MCF 10A (cell line): ENCODE measurements around the gene AMHR2. TPM values are rescaled to one million over a fixed set of nuclear protein-coding genes. Genes with fewer than 3 reads are reported as not detected.

ENCODE experiments used
- BruUV-seq: library from RNA; stranded (reverse); fragments of 400-500 nt; replicated peaks from 2 replicates; lab custom pipeline; 2021; lab: Mats Ljungman, UMichigan
- CTCF ChIA-PET: fragments of 300-600 bp; sonication (Branson Sonifier 250); formaldehyde crosslinking; extraction: SDS; loops from one replicate; lab custom pipeline; 2021; ENCODE audit warnings: antibody characterized with exemption, inconsistent platforms; lab: Yijun Ruan, JAX
- POLR2A ChIA-PET: fragments of 300-600, 350-650 bp; sonication (Branson Sonifier 250); formaldehyde crosslinking; extraction: SDS; loops from one replicate; lab custom pipeline; 2020; ENCODE audit warnings: antibody characterized with exemption, inconsistent platforms; lab: Yijun Ruan, JAX
- DNase-seq: peaks from one replicate; pipeline ENCODE4 v3.0.0-alpha.2; 2018; ENCODE audit not compliant: unreplicated experiment
- H3K27ac Mint-ChIP-seq: one replicate; pipeline ENCODE4 v1.8.0; 2022; ENCODE audit warnings: mild to moderate bottlenecking, low read depth, mixed read lengths; ENCODE audit not compliant: unreplicated experiment
- H3K27me3 Mint-ChIP-seq: one replicate; pipeline ENCODE4 v1.8.0; 2022; ENCODE audit warnings: mixed read lengths; ENCODE audit not compliant: insufficient read depth, unreplicated experiment
- H3K36me3 Mint-ChIP-seq: one replicate; pipeline ENCODE4 v1.8.0; 2022; ENCODE audit warnings: mild to moderate bottlenecking, moderate library complexity, mixed read lengths; ENCODE audit not compliant: insufficient read depth, unreplicated experiment
- H3K4me1 Mint-ChIP-seq: one replicate; pipeline ENCODE4 v1.8.0; 2022; ENCODE audit warnings: mixed read lengths; ENCODE audit not compliant: insufficient read depth, unreplicated experiment
- H3K4me3 Mint-ChIP-seq: one replicate; pipeline ENCODE4 v1.8.0; 2022; ENCODE audit warnings: mild to moderate bottlenecking, moderate library complexity, mixed read lengths; ENCODE audit not compliant: unreplicated experiment
- H3K9me3 Mint-ChIP-seq: one replicate; pipeline ENCODE4 v1.8.0; 2022; ENCODE audit warnings: mixed read lengths; ENCODE audit not compliant: unreplicated experiment
- intact Hi-C: fragments of 100-400 bp; cut with micrococcal nuclease; formaldehyde crosslinking; loops from 2 replicates; pipeline ENCODE4 v1.14.1; 2022
- total RNA-seq: library from RNA; stranded (reverse); gene quantifications from 2 replicates; pipeline ENCODE4 v1.2.3, GENCODE V29; 2022
- TF ChIP-seq, protein P1 (sequence below): fragments of 200-600 bp; IDR thresholded peaks from one replicate; pipeline ENCODE4 v1.8.0; 2022; ENCODE audit warnings: antibody characterized with exemption, mild to moderate bottlenecking; ENCODE audit not compliant: unreplicated experiment

AMHR2 gene
- total RNA-seq, 1 experiment from 2014 or later: not detected

DNA sequence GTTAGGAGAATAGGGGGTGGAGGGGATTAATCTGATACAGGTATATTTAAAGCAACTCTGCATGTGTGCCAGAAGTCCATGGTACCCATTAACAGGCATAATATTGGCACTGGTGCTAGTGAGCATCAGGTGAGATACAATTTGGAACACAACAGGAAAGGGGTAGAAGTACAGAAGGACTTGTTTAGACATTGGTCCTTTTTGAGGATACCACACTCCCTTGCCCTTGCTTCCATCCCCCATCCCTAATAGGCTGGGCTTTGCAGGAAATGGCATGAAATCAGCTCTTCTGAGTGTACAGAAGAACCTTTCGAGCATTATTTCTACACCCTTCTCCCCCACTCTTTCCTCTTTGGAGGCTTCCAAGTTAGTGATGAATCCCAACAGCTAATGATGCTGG lies 44.6 kb downstream of the AMHR2 start:
- ChIA-PET CTCF (interaction anchor here (0.6 to 1.1 kb wide), 3 partner anchors 10 to 338 kb away, joined by 3 to 4 read pairs (median 4); partner anchors contain the start of gene AAAS), POLR2A (interaction anchor here (0.7 to 1.6 kb wide), 5 partner anchors 10 to 28 kb away, joined by 3 to 7 read pairs (median 4); no protein-coding TSS in a partner anchor)
- TF ChIP-seq, protein P1, sequence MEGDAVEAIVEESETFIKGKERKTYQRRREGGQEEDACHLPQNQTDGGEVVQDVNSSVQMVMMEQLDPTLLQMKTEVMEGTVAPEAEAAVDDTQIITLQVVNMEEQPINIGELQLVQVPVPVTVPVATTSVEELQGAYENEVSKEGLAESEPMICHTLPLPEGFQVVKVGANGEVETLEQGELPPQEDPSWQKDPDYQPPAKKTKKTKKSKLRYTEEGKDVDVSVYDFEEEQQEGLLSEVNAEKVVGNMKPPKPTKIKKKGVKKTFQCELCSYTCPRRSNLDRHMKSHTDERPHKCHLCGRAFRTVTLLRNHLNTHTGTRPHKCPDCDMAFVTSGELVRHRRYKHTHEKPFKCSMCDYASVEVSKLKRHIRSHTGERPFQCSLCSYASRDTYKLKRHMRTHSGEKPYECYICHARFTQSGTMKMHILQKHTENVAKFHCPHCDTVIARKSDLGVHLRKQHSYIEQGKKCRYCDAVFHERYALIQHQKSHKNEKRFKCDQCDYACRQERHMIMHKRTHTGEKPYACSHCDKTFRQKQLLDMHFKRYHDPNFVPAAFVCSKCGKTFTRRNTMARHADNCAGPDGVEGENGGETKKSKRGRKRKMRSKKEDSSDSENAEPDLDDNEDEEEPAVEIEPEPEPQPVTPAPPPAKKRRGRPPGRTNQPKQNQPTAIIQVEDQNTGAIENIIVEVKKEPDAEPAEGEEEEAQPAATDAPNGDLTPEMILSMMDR: no peak
- H3K27me3 Mint-ChIP-seq: no peaks in the 10 kb centered on the region
- H3K4me1 Mint-ChIP-seq: peaks cover 36% of the 10 kb centered on the region
- intact Hi-C loops: no loop called here
- H3K27ac Mint-ChIP-seq: no peak overlapping the region
- DNase-seq: no peak
- BruUV-seq: no TSS peak
- no peak overlapping the region for H3K4me3 Mint-ChIP-seq
- H3K9me3 Mint-ChIP-seq: no peaks in the 10 kb centered on the region
- peaks cover 100% of the 10 kb centered on the region for H3K36me3 Mint-ChIP-seq

GRCh38 chr12:53472056-53472582 lies 48.5 kb downstream of the AMHR2 start:
- Mint-ChIP-seq H3K9me3 (no peaks in the 10 kb centered on the region), H3K4me1 (peaks cover 20% of the 10 kb centered on the region), H3K27ac (no peak overlapping the region), H3K4me3 (no peak overlapping the region), H3K36me3 (peaks cover 100% of the 10 kb centered on the region), H3K27me3 (no peaks in the 10 kb centered on the region)
- CTCF ChIA-PET: interaction anchor here (0.6 to 1.3 kb wide), 4 partner anchors 13 to 500 kb away, joined by 3 read pairs; no protein-coding TSS in a partner anchor
- no TSS peak for BruUV-seq
- POLR2A ChIA-PET: interaction anchor here (1.1 to 2.1 kb wide), 6 partner anchors 8 to 29 kb away, joined by 4 to 9 read pairs (median 5); partner anchors contain the start of gene TARBP2
- DNase-seq: no peak
- intact Hi-C loops: no loop called here
- TF ChIP-seq, protein P1: no peak

DNA sequence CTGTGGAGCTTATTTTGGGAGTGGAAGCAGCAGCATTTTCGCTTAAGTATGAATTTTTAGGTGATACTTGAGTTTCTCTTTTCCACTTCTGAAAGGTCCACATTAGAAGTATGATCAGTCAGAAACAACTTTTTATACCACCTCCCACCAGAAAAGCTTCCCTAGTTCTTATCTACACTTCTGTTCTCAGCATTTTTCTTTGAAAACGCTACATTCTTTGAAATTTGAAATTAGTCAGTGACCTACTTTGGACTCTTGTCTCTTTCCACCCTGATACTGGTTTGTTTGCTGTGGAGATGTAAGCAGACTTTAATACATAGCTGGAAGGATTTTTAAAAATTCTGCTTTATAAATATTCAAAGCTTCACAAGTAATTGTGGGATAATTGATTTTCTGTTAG lies 50.4 kb downstream of the AMHR2 start:
- Mint-ChIP-seq H3K27me3 (no peaks in the 10 kb centered on the region), H3K4me1 (peaks cover 21% of the 10 kb centered on the region), H3K9me3 (no peaks in the 10 kb centered on the region), H3K4me3 (no peak overlapping the region), H3K36me3 (peaks cover 100% of the 10 kb centered on the region), H3K27ac (peak overlapping the region; percentile 27)
- intact Hi-C loops: no loop called here
- BruUV-seq: no TSS peak
- ChIA-PET POLR2A (interaction anchor here (1.0 to 3.6 kb wide), 6 partner anchors 9 to 28 kb away, joined by 3 to 25 read pairs (median 10); partner anchors contain the start of gene TARBP2), CTCF (interaction anchor here (0.5 to 3.4 kb wide), 6 partner anchors 17 to 409 kb away, joined by 3 to 23 read pairs (median 3); partner anchors contain the start of genes AAAS and NPFF)
- TF ChIP-seq, protein P1: no peak
- DNase-seq: no peak

DNA sequence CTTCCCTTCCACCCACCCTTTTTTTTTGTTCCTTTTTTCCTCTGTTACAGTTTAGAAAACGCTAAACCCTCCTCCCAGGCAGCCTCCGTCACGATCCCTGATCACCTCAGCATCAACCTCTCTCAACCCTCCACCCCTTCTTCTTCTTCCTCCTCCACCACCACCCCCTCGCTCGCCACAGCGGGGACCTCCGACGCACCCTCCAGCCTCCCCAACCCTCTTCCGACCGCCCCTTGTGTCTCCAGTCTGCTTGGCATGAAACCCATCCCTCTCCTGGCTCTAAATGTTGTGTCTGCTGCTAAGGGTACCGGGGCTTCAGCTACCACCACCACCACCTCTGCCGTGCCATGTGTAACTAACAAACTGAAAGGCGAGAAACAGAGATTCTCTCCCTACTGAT lies 51.2 kb downstream of the AMHR2 start:
- no peak for DNase-seq
- Mint-ChIP-seq H3K27ac (no peak overlapping the region), H3K36me3 (peaks cover 100% of the 10 kb centered on the region), H3K4me1 (peaks cover 21% of the 10 kb centered on the region), H3K27me3 (no peaks in the 10 kb centered on the region), H3K4me3 (no peak overlapping the region), H3K9me3 (no peaks in the 10 kb centered on the region)
- ChIA-PET CTCF (interaction anchor here (0.5 to 3.4 kb wide), 7 partner anchors 34 to 590 kb away, joined by 3 to 23 read pairs (median 5); partner anchors contain the start of genes AAAS and NPFF), POLR2A (interaction anchor here (1.0 to 3.6 kb wide), 7 partner anchors 11 to 95 kb away, joined by 3 to 25 read pairs (median 4); partner anchors contain the start of genes PRR13, SP1 and TARBP2)
- intact Hi-C loops: no loop called here
- no TSS peak for BruUV-seq
- TF ChIP-seq, protein P1: no peak
